PC-9 (cell line): ENCODE data around the gene LIPM. TPM values are rescaled to one million over a fixed set of nuclear protein-coding genes. Genes with fewer than 3 reads are reported as not detected.

Source experiments
- BruUV-seq: library from RNA; stranded (reverse); fragments of 400-500 nt; replicated peaks from 2 replicates; lab custom pipeline; 2021; lab: Mats Ljungman, UMichigan
- CTCF ChIA-PET: fragments of 300-600 bp; sonication (Branson Sonifier 250); formaldehyde crosslinking; loops from one replicate; lab custom pipeline; 2022; ENCODE audit warnings: antibody characterized with exemption; lab: Charles Lee
- POLR2A ChIA-PET: fragments of 300-600 bp; sonication (Branson Sonifier 250); formaldehyde crosslinking; loops from one replicate; lab custom pipeline; 2022; ENCODE audit warnings: antibody characterized with exemption; ENCODE audit not compliant: unreplicated experiment; lab: Charles Lee
- DNase-seq, 2 experiments: peaks; one replicate each; pipeline versions ENCODE4 v3.0.0 to v3.0.0-alpha.2; 2015 to 2022; ENCODE audit warnings: mixed read lengths in 1 of 2
- H2AFZ ChIP-seq: fragments of 200-600 bp; sonication (generic); 2 replicates; pipeline ENCODE4 v1.8.1; 2017; ENCODE audit warnings: antibody characterized with exemption
- H3F3A ChIP-seq: fragments of 200-600 bp; sonication (generic); 2 replicates; pipeline ENCODE4 v1.8.1; 2017; ENCODE audit warnings: antibody characterized with exemption, mild to moderate bottlenecking, low read depth; ENCODE audit not compliant: insufficient read depth
- H3K27ac ChIP-seq: fragments of 200-600 bp; sonication (generic); 2 replicates; pipeline ENCODE4 v1.6.1; 2016; ENCODE audit warnings: mixed run types
- H3K27me3 ChIP-seq: fragments of 200-600 bp; sonication (generic); 2 replicates; pipeline ENCODE4 v1.6.1; 2016; ENCODE audit warnings: low read depth, mixed run types; ENCODE audit not compliant: insufficient read depth
- H3K36me3 ChIP-seq: fragments of 200-600 bp; sonication (generic); 2 replicates; pipeline ENCODE4 v1.6.1; 2016; ENCODE audit warnings: low read depth, mixed run types
- H3K4me1 ChIP-seq: fragments of 200-600 bp; sonication (generic); replicated peaks from 2 replicates; pipeline ENCODE4 v1.6.1; 2016; ENCODE audit warnings: mixed run types; ENCODE audit not compliant: insufficient read depth
- H3K4me2 ChIP-seq: fragments of 200-600 bp; sonication (generic); 2 replicates; pipeline ENCODE4 v1.6.1; 2017; ENCODE audit warnings: mixed run types
- H3K4me3 ChIP-seq: fragments of 200-600 bp; sonication (generic); 2 replicates; pipeline ENCODE4 v1.6.1; 2016; ENCODE audit warnings: mixed run types
- H3K79me2 ChIP-seq: fragments of 200-600 bp; sonication (generic); 2 replicates; pipeline ENCODE4 v1.6.1; 2017; ENCODE audit warnings: low read depth, mixed run types
- H3K9me2 ChIP-seq: fragments of 200-600 bp; sonication (generic); 2 replicates; pipeline ENCODE4 v1.8.1; 2017; ENCODE audit warnings: mild to moderate bottlenecking; ENCODE audit not compliant: insufficient read depth
- H3K9me3 ChIP-seq: fragments of 200-600 bp; sonication (generic); 2 replicates; pipeline ENCODE4 v1.8.1; 2016; ENCODE audit warnings: low read depth; ENCODE audit not compliant: insufficient read depth
- H4K20me1 ChIP-seq: fragments of 200-600 bp; sonication (generic); 2 replicates; pipeline ENCODE4 v1.8.1; 2017; ENCODE audit not compliant: insufficient read depth
- CTCF ChIP-seq: fragments of 200-600 bp; sonication (generic); conservative IDR thresholded peaks from 2 replicates; pipeline ENCODE4 v1.6.1; 2017; ENCODE audit warnings: mixed run types, antibody characterized with exemption, mild to moderate bottlenecking, moderate library complexity
- EZH2 ChIP-seq: fragments of 200-600 bp; sonication (generic); IDR thresholded peaks from 2 replicates; pipeline ENCODE4 v1.8.0; 2017; ENCODE audit warnings: antibody characterized with exemption, low read depth
- intact Hi-C: fragments of 100-400 bp; cut with micrococcal nuclease; formaldehyde crosslinking; loops from one replicate; pipeline ENCODE4 v1.10.0; 2022; ENCODE audit not compliant: unreplicated experiment
- total RNA-seq: library from RNA; stranded (reverse); gene quantifications from 2 replicates; pipeline ENCODE4 v1.2.3, GENCODE V29; 2021

LIPM gene
- total RNA-seq, 1 experiment from 2014 or later: not detected

GRCh38 chr10:88858491-88858890 is 56.0 kb downstream of the LIPM start:
- H3K9me2 ChIP-seq: no peaks in the 10 kb centered on the region
- peaks cover 21% of the 10 kb centered on the region for H3K4me1 ChIP-seq
- H3K79me2 ChIP-seq: no peaks in the 10 kb centered on the region
- TF ChIP-seq EZH2: no peak
- TF ChIP-seq CTCF: no peak
- ChIA-PET POLR2A (no interaction called here), CTCF (no interaction called here)
- peak in 1 of 2 experiments; percentile 83 for DNase-seq
- H3K4me3 ChIP-seq: no peak overlapping the region
- BruUV-seq: no TSS peak
- no peaks in the 10 kb centered on the region for H3K27me3 ChIP-seq
- no peaks in the 10 kb centered on the region for H4K20me1 ChIP-seq
- no peaks in the 10 kb centered on the region for H3K9me3 ChIP-seq
- H3F3A ChIP-seq: peaks cover 11% of the 10 kb centered on the region
- peak overlapping the region; percentile 63; the same call in 1 of the 2 replicates for H2AFZ ChIP-seq
- intact Hi-C loops: loop anchor here (1.0 to 5.0 kb wide), 2 partner anchors 8 to 39 kb away; no protein-coding TSS in a partner anchor
- peak overlapping the region; percentile 81 for H3K27ac ChIP-seq
- H3K36me3 ChIP-seq: no peaks in the 10 kb centered on the region
- peak overlapping the region; percentile 65 for H3K4me2 ChIP-seq

GRCh38 chr10:88861036-88861435 is 58.5 kb downstream of the LIPM start:
- CTCF ChIA-PET: no interaction called here
- Histone ChIP-seq H3K4me2 (no peak overlapping the region), H3K36me3 (no peaks in the 10 kb centered on the region), H3K27ac (no peak overlapping the region), H3K79me2 (no peaks in the 10 kb centered on the region), H3K9me3 (no peaks in the 10 kb centered on the region), H3K4me1 (peaks cover 26% of the 10 kb centered on the region), H3K27me3 (no peaks in the 10 kb centered on the region), H3F3A (peaks cover 11% of the 10 kb centered on the region), H3K4me3 (no peak overlapping the region), H4K20me1 (no peaks in the 10 kb centered on the region), H2AFZ (no peak overlapping the region), H3K9me2 (no peaks in the 10 kb centered on the region)
- no TSS peak for BruUV-seq
- no peak for TF ChIP-seq CTCF
- no peak for TF ChIP-seq EZH2
- POLR2A ChIA-PET: no interaction called here
- intact Hi-C loops: no loop called here
- DNase-seq: no peak

DNA sequence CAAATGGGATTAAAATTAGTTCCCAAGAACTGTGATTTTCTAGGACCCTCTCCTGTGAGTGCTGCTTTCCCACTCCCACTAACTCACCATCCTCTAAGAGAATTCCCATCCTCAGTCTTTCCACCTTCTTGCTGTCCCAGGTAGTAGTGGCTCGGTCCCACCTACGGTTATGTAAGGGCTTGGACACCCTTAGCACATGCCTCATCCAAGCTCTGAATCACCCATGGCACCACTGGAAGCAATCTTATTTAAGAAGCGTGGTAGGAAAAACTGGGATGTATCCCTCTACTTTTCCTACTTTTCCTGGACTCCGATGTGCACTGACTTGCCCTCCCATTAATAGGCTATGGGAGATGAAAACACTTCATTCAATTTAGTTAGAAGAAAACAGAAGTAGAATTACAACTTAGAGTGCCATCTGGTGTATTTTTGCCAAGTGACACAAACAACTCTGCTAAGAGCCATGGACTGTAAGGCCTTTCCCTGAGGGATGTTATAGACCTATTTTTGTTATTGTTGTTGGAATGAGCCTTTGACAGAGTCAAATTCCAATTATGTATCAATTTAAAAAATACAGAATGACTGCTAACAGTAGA is 62.8 kb downstream of the LIPM start:
- DNase-seq: no peak
- Histone ChIP-seq H4K20me1 (no peaks in the 10 kb centered on the region), H3K9me2 (no peaks in the 10 kb centered on the region), H3K36me3 (no peaks in the 10 kb centered on the region), H3K9me3 (no peaks in the 10 kb centered on the region), H3K27me3 (no peaks in the 10 kb centered on the region), H3K4me3 (no peak overlapping the region), H3K4me1 (peaks cover 16% of the 10 kb centered on the region; the same call in 1 of the 2 replicates), H2AFZ (no peak overlapping the region), H3K79me2 (no peaks in the 10 kb centered on the region), H3F3A (no peaks in the 10 kb centered on the region), H3K4me2 (no peak overlapping the region), H3K27ac (no peak overlapping the region)
- ChIA-PET POLR2A (no interaction called here), CTCF (interaction anchor here (1.5 kb wide), 1 partner anchor 29 kb away, joined by 9 read pairs; no protein-coding TSS in a partner anchor)
- BruUV-seq: no TSS peak
- peak; percentile 30; the same call in 1 of the 2 replicates for TF ChIP-seq CTCF
- TF ChIP-seq EZH2: no peak
- intact Hi-C loops: loop anchor here (1.0 kb wide), 1 partner anchor 30 kb away; no protein-coding TSS in a partner anchor
